ENCODE data around the gene DENND2D. TPM values are rescaled to one million over a fixed set of nuclear protein-coding genes. Genes with fewer than 3 reads are reported as not detected.
A peak's percentile ranks its signal among the peaks of the same experiment; 100 is the strongest.

DENND2D gene
- total and polyA plus RNA-seq, 9 of the 15 experiments (the other 6 are each of a cell fraction or from before 2014, with no cell fraction given) = 0.08 to 0.44 (median 0.13) TPM; not detected in 6

GRCh38 chr1:111139324-111139955, 61.0 kb downstream of the DENND2D start (continued):
- no peak for TF ChIP-seq BCLAF1 (IDR thresholded peaks at IDR 0.05; ENCODE audit: borderline replicate concordance in 1 of 2, control insufficient read depth in 1 of 2, low read depth in 2 of 2, low read length in 1 of 2)
- no peak for TF ChIP-seq ZNF282 (CRISPR knock-in tag; IDR thresholded peaks at IDR 0.05)
- TF ChIP-seq DDX20 (tag; IDR thresholded peaks at IDR 0.05; ENCODE audit: low read depth) = no peak
- no peak for TF ChIP-seq RBM17 (IDR thresholded peaks at IDR 0.05; ENCODE audit: borderline replicate concordance, low read depth, low read length)
- 0 out of 2 replicates have a peak, but pooled peaks have one; percentile 87 for TF ChIP-seq RBM34 (IDR thresholded peaks at IDR 0.05; ENCODE audit: borderline replicate concordance, insufficient read depth, low read length)
- TF ChIP-seq ZBTB7A (IDR thresholded peaks at IDR 0.05; ENCODE audit: borderline replicate concordance, control insufficient read depth, low read depth, low read length) = peak; percentile 66; the same call in 1 of the 2 replicates
- no peak for TF ChIP-seq SAFB2 (IDR thresholded peaks at IDR 0.05; ENCODE audit: borderline replicate concordance, low read depth, low read length, severe bottlenecking)
- TF ChIP-seq MAFK (IDR thresholded peaks at IDR 0.05; ENCODE audit: low read length) = no peak
- TF ChIP-seq RBM14 (IDR thresholded peaks at IDR 0.05; ENCODE audit: borderline replicate concordance, insufficient read depth, low read depth, low read length) = no peak
- TF ChIP-seq HDAC3 (IDR thresholded peaks at IDR 0.05; ENCODE audit: borderline replicate concordance, partially characterized antibody) = no peak
- TF ChIP-seq ZNF133 (CRISPR knock-in tag; IDR thresholded peaks at IDR 0.05) = no peak
- no peak for TF ChIP-seq ZNF3 (CRISPR knock-in tag; IDR thresholded peaks at IDR 0.05)
- 0 out of 2 replicates have a peak, but pooled peaks have one; percentile 7 for TF ChIP-seq MXI1 (IDR thresholded peaks at IDR 0.05; ENCODE audit: low read depth, low read length)
- 0 out of 2 replicates have a peak, but pooled peaks have one; percentile 15 for TF ChIP-seq ATF6 (CRISPR knock-in tag; IDR thresholded peaks at IDR 0.05)
- TF ChIP-seq TGIF2 (CRISPR knock-in tag; IDR thresholded peaks at IDR 0.05) = no peak
- TF ChIP-seq XRCC3 (IDR thresholded peaks at IDR 0.05) = no peak
- TF ChIP-seq ATF4 (CRISPR knock-in tag; IDR thresholded peaks at IDR 0.05) = no peak
- no peak for TF ChIP-seq THRB (CRISPR knock-in tag; conservative IDR thresholded peaks at IDR 0.05)

All from K562 (cell line).